Activated CD4-positive, alpha-beta T cell treated with anti-CD3 and anti-CD28 coated beads for 36 hours (primary cell): Measurements from ENCODE around the gene PRR5L. TPM values are rescaled to one million over a fixed set of nuclear protein-coding genes. Genes with fewer than 3 reads are reported as not detected.
"Not testable (repeated sequence)": the region's sequence is repeated elsewhere in the genome, so short reads cannot be mapped to it uniquely, and the experiment has no call there.

ENCODE experiments used
- ATAC-seq: fragments of 200-7000 bp; cut with Tn5 transposase; one replicate; pipeline ENCODE4 v1.10.0; 2021; ENCODE audit warnings: mild to moderate bottlenecking, moderate library complexity
- CTCF ChIA-PET: fragments of 350-600 bp; sonication (Branson Sonifier 250); formaldehyde crosslinking; loops from one replicate; lab custom pipeline; 2021; ENCODE audit warnings: antibody characterized with exemption; lab: Charles Lee
- POLR2A ChIA-PET: fragments of 350-600 bp; sonication (Branson Sonifier 250); formaldehyde crosslinking; loops from one replicate; lab custom pipeline; 2021; ENCODE audit warnings: antibody characterized with exemption, inconsistent platforms; lab: Charles Lee
- DNase-seq: peaks from one replicate; pipeline ENCODE4 v3.0.0-alpha.2; 2020
- H3K27ac Mint-ChIP-seq: one replicate; pipeline ENCODE4 v1.8.0; 2021; ENCODE audit warnings: mixed read lengths
- H3K27me3 Mint-ChIP-seq: one replicate; pipeline ENCODE4 v1.8.0; 2021; ENCODE audit warnings: mixed read lengths
- H3K36me3 Mint-ChIP-seq: one replicate; pipeline ENCODE4 v1.8.0; 2021; ENCODE audit warnings: low read depth, mixed read lengths
- H3K4me1 Mint-ChIP-seq: one replicate; pipeline ENCODE4 v1.8.0; 2021; ENCODE audit warnings: mixed read lengths
- H3K4me3 Mint-ChIP-seq: one replicate; pipeline ENCODE4 v1.8.0; 2021; ENCODE audit warnings: mild to moderate bottlenecking, moderate library complexity, mixed read lengths
- H3K9me3 Mint-ChIP-seq: one replicate; pipeline ENCODE4 v1.8.0; 2021; ENCODE audit warnings: low read depth, mixed read lengths
- intact Hi-C, 2 experiments: fragments of 100-400 bp; cut with DNase I in 1 of 2; cut with micrococcal nuclease in 1 of 2; formaldehyde crosslinking; loops; one replicate each; pipeline versions ENCODE4 v1.14.2 to v1.15.1; 2022 to 2024; cut with DNase I, micrococcal nuclease
- total RNA-seq, 2 experiments: library from RNA; stranded (reverse); gene quantifications; one replicate each; pipeline ENCODE4 v1.2.3, GENCODE V29; 2021

The PRR5L gene
- total RNA-seq, 2 experiments from 2014 or later, result 23.2 to 28.6 TPM

DNA sequence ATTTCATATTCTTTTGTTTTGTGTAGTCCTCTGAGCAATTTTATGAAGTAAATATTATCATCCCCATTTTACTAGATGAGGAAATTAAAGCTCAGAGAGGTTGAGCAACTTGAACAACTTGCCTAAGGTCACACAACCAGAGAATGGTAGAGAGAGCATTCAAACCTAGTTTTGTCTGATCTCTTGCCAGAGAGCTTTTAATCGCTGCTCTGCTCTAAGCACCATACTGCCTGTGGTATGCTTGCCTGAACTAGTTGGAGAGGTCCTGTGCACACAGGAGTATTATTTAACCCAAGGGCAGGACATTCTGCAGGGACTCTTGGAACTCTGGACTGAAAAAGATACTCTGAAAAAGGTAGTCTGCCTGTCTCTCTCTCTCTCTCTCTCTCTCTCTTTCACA is 175.5 kb downstream of the PRR5L start:
- no peaks in the 10 kb centered on the region for H3K4me1 Mint-ChIP-seq
- H3K9me3 Mint-ChIP-seq, result no peaks in the 10 kb centered on the region
- no peak overlapping the region for H3K4me3 Mint-ChIP-seq
- CTCF ChIA-PET, result interaction anchor here (0.6 to 2.4 kb wide), 3 partner anchors 21 to 191 kb away, joined by 3 to 8 read pairs (median 3); no protein-coding TSS in a partner anchor
- ATAC-seq (no peak), DNase-seq (no peak)
- H3K36me3 Mint-ChIP-seq, result peaks cover 1% of the 10 kb centered on the region
- POLR2A ChIA-PET, result no interaction called here
- H3K27me3 Mint-ChIP-seq, result no peaks in the 10 kb centered on the region
- intact Hi-C loops, result no loop called here
- no peak overlapping the region for H3K27ac Mint-ChIP-seq

DNA sequence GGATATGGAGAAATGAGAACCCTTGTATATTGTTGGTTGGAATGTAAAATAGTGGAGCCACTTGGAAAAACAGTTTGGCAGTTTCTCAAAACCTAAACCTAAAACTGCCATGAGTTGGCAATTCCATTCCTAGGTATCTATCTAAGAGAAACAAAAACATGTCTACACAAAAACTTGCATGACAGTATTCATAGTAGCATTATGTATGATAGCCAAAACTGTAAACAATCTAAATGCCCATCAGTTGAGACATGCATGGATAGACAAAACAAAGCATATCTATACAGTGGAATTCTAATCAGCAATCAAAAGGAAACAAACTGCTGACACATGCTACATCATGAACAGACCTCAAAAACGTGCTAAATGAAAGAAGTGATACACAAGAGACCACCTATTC is 179.1 kb downstream of the PRR5L start:
- H3K27ac Mint-ChIP-seq, result no peak overlapping the region
- H3K4me3 Mint-ChIP-seq, result no peak overlapping the region
- DNase-seq (no peak), ATAC-seq (no peak)
- no peaks in the 10 kb centered on the region for H3K27me3 Mint-ChIP-seq
- no peaks in the 10 kb centered on the region for H3K9me3 Mint-ChIP-seq
- CTCF ChIA-PET, result interaction anchor here (0.6 to 5.8 kb wide), 4 partner anchors 19 to 184 kb away, joined by 3 to 121 read pairs (median 4); partner anchors contain the start of gene COMMD9
- H3K36me3 Mint-ChIP-seq, result no peaks in the 10 kb centered on the region
- H3K4me1 Mint-ChIP-seq, result peaks cover 2% of the 10 kb centered on the region
- POLR2A ChIA-PET, result no interaction called here
- intact Hi-C loops, result loop anchor here (5.0 kb wide), 2 partner anchors 98 to 123 kb away; no protein-coding TSS in a partner anchor

DNA sequence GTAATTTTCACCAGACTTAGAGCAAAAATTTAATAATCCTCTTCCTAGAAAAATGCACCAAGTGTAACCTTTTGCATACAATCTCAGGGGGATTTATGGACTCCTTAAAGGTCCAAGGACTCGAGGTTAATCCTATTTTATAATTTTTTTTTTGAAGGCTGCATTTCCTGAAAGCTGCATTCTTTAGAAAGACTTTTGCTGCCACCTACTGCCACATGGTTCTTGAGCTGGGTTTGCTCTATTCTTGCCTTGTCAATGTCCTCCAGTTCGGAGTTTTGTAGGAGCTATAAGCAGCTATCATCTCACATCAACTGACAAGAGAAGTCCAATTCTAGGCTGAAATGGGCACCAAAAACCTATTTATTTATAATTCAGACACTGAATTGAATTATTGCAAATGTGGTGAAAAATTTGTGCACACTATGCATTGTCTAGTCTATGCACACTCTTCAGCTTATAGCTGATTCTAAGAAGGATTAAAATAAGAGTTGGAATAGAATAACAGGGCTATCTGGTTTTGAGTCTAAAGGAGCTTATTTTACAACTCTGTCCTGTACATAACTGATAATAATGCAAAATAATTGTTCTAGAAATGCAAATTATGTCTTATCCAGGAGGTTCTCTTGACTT is 182.7 kb downstream of the PRR5L start:
- DNase-seq, result peak; percentile 54
- no peaks in the 10 kb centered on the region for H3K27me3 Mint-ChIP-seq
- H3K9me3 Mint-ChIP-seq, result no peaks in the 10 kb centered on the region
- H3K36me3 Mint-ChIP-seq, result peaks cover 8% of the 10 kb centered on the region
- CTCF ChIA-PET, result interaction anchor here (0.6 to 5.8 kb wide), 39 partner anchors 8 to 829 kb away, joined by 3 to 121 read pairs (median 5); partner anchors contain the start of gene COMMD9
- H3K4me1 Mint-ChIP-seq, result peaks cover 6% of the 10 kb centered on the region
- intact Hi-C loops, result loop anchor here (1.0 to 5.0 kb wide), 6 partner anchors 102 to 187 kb away; no protein-coding TSS in a partner anchor
- no peak overlapping the region for H3K4me3 Mint-ChIP-seq
- POLR2A ChIA-PET, result no interaction called here
- no peak overlapping the region for H3K27ac Mint-ChIP-seq
- peak; percentile 44 for ATAC-seq

DNA sequence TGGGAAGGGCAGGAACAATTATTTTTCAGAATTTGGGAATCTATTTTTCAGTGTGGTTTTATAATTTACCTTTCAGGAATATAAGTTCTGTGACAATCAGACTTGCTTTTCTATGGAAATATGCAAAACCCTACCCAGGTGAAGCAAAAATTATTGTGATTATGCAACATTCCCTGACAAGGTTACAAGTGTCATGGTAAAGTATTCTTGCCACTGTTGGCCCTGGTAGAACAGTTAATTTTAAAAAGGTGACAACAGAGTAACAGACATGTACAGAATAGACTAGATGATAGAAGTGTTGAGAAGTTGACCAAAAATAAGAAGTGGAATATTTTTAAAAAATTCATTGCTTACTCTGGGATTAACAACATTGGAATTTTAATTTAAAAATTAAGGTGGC is 184.7 kb downstream of the PRR5L start:
- H3K27me3 Mint-ChIP-seq, result no peaks in the 10 kb centered on the region
- DNase-seq, result no peak
- ChIA-PET CTCF (interaction anchor here (0.6 to 5.8 kb wide), 7 partner anchors 8 to 689 kb away, joined by 3 to 121 read pairs (median 4); partner anchors contain the start of gene COMMD9), POLR2A (no interaction called here)
- H3K4me1 Mint-ChIP-seq, result peaks cover 9% of the 10 kb centered on the region
- peaks cover 22% of the 10 kb centered on the region for H3K36me3 Mint-ChIP-seq
- H3K9me3 Mint-ChIP-seq, result no peaks in the 10 kb centered on the region
- intact Hi-C loops, result no loop called here
- H3K27ac Mint-ChIP-seq, result no peak overlapping the region
- no peak for ATAC-seq
- no peak overlapping the region for H3K4me3 Mint-ChIP-seq

DNA sequence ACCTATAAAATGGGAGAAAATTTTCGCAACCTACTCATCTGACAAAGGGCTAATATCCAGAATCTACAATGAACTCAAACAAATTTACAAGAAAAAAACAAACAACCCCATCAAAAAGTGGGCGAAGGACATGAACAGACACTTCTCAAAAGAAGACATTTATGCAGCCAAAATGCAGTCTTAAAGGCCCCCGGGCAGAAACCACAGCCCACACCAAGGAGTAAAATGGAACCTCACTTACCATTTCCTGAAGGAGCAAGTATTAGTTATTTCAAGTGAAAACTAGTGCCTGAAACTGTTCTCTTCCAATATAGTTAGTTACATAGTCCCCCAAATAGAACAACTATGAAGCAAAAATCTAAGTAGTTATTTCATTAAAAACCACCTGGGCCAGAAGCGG is 187.0 kb downstream of the PRR5L start:
- H3K27ac Mint-ChIP-seq, H3K27me3 Mint-ChIP-seq, DNase-seq, H3K9me3 Mint-ChIP-seq, H3K4me3 Mint-ChIP-seq, CTCF ChIA-PET, intact Hi-C loops, ATAC-seq, POLR2A ChIA-PET: not testable (repeated sequence)
- H3K36me3 Mint-ChIP-seq, result peaks cover 30% of the 10 kb centered on the region
- peaks cover 12% of the 10 kb centered on the region for H3K4me1 Mint-ChIP-seq

DNA sequence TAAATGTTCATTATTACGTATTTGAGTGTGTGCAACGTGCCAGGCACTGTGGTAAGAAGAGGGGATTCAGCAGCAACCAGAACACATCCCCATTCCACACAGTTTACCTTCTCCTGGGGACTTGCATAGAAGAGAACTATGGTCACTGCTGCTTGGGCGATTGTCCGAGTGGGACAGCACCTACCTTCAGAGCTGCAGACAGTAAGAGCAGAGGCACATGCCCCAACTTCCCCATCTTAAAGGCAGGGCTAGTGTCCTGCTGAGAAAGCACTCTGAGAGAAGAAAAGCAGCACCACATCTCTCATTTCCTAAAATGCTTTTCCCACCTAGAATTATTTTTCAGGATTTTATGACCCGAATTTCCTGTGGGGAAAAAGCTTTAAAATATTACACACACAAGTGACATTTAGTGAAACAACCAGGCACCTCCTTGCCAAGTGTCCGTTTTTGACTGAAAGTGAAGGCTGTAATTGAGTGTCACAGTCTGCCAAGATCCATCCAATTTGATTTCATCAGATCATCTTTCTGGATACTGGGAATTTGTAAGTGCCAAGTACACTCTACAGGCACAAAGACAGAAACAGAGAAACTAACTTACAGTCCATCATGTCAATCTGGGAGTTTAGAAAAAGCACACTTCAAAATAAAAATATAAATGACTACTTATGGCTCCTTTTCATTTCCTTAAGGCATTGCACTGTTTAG is 189.4 kb downstream of the PRR5L start:
- H3K9me3 Mint-ChIP-seq, result no peaks in the 10 kb centered on the region
- H3K36me3 Mint-ChIP-seq, result peaks cover 46% of the 10 kb centered on the region
- no peaks in the 10 kb centered on the region for H3K27me3 Mint-ChIP-seq
- ChIA-PET POLR2A (interaction anchor here (0.6 kb wide), 1 partner anchor 108 kb away, joined by 3 read pairs; no protein-coding TSS in a partner anchor), CTCF (interaction anchor here (1.1 to 1.4 kb wide), 2 partner anchors 8 to 138 kb away, joined by 3 to 4 read pairs; no protein-coding TSS in a partner anchor)
- no peak for ATAC-seq
- DNase-seq, result no peak
- no peak overlapping the region for H3K4me3 Mint-ChIP-seq
- H3K27ac Mint-ChIP-seq, result no peak overlapping the region
- intact Hi-C loops, result no loop called here
- H3K4me1 Mint-ChIP-seq, result peaks cover 20% of the 10 kb centered on the region

DNA sequence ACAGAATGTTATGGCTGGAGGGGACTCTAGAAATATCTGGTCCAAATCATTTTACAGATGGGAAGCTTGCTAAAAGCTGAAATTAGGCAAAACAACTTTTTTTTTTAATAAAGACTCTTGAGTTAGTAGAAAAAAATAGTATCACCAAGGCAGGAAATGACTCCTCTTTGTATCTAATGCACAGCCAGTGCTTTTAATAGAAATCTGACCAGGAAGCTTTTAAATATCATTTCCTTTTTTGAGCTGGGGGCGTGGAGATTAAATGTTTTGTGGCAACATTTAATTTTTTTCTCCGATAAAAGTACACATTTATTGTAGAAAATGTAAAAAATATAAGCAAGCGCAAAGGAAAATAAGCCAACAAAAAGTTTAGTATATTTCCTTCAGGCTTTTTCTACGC is 191.5 kb downstream of the PRR5L start:
- no peak for DNase-seq
- H3K27ac Mint-ChIP-seq, result peak overlapping the region; percentile 49
- H3K9me3 Mint-ChIP-seq, result no peaks in the 10 kb centered on the region
- ChIA-PET CTCF (interaction anchor here (0.6 to 3.1 kb wide), 9 partner anchors 9 to 359 kb away, joined by 3 to 21 read pairs (median 3); no protein-coding TSS in a partner anchor), POLR2A (no interaction called here)
- H3K27me3 Mint-ChIP-seq, result no peaks in the 10 kb centered on the region
- no peak overlapping the region for H3K4me3 Mint-ChIP-seq
- intact Hi-C loops, result no loop called here
- H3K36me3 Mint-ChIP-seq, result peaks cover 59% of the 10 kb centered on the region
- ATAC-seq, result no peak
- H3K4me1 Mint-ChIP-seq, result peaks cover 30% of the 10 kb centered on the region

DNA sequence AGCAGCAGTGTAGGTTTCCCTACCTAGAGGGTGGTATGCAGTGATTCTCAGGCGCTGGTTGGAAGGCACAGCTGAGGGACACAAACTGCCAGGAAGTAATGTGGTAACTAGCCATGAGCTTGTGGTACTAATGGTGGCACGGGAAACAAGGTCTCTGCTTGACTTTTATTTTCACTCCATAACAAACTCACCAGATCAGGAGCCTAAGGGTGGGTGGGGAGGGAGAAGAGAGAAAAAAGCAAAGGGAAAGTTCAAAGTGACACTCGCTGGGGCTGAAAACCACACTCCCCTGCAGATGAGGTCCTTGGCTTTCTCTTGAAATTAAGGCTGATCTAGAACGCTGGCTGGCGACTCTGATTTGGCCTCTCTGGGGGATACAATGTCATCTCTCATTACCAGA is 192.0 kb downstream of the PRR5L start:
- POLR2A ChIA-PET, result interaction anchor here (0.7 kb wide), 1 partner anchor 125 kb away, joined by 3 read pairs; no protein-coding TSS in a partner anchor
- Mint-ChIP-seq H3K4me1 (peaks cover 30% of the 10 kb centered on the region), H3K27ac (peak overlapping the region; percentile 49), H3K9me3 (no peaks in the 10 kb centered on the region), H3K36me3 (peaks cover 62% of the 10 kb centered on the region), H3K4me3 (no peak overlapping the region), H3K27me3 (no peaks in the 10 kb centered on the region)
- CTCF ChIA-PET, result interaction anchor here (0.7 to 3.1 kb wide), 9 partner anchors 9 to 229 kb away, joined by 3 to 21 read pairs (median 4); no protein-coding TSS in a partner anchor
- intact Hi-C loops, result no loop called here
- no peak for ATAC-seq
- no peak for DNase-seq

DNA sequence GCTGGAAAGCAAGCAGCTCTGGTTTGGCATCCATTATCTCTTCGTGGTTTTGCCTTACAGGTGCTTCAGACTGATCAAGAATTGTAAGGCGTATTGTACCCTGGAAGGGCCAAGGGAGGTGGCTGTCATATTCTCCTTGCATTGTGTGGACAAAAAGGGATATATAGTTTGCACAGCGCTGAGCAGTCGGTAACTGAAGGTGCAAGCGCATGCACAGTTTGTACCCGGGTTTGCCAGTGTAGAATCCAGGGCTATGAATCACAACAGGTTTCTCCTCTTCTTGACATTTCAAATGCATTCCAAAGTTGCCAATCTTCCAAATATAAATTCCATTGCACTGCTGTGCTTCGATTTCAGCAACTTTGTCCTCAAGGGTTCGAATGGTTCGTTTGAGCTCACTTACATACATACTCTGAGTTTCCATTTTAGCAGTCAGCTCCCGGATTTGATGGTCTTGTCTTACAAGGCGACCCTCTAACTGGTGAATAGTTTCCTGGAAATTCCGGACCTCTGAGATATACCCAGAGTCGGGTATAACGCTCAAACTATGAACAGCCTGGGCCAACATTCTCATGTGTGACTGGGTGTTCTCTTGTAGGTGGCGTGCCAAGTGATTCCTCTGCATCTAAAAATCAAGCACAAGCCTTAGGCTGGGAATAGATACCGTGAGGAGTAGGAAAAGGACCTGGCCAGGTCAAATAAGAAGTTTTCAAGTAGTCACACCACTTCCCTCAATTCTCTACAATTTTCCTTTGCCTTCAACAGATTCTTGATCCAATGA is 194.1 kb downstream of the PRR5L start:
- ATAC-seq, result no peak
- ChIA-PET POLR2A (no interaction called here), CTCF (interaction anchor here (1.0 to 6.1 kb wide), 4 partner anchors 11 to 199 kb away, joined by 4 to 144 read pairs (median 34); partner anchors contain the start of genes COMMD9 and PRR5L)
- DNase-seq, result no peak
- Mint-ChIP-seq H3K36me3 (peaks cover 50% of the 10 kb centered on the region), H3K4me1 (peaks cover 26% of the 10 kb centered on the region), H3K9me3 (no peaks in the 10 kb centered on the region), H3K27me3 (no peaks in the 10 kb centered on the region), H3K27ac (no peak overlapping the region), H3K4me3 (no peak overlapping the region)
- intact Hi-C loops, result loop anchor here in 1 of 2 experiments (5.0 kb wide), 3 partner anchors 113 to 873 kb away; partner anchors contain the start of gene FJX1

DNA sequence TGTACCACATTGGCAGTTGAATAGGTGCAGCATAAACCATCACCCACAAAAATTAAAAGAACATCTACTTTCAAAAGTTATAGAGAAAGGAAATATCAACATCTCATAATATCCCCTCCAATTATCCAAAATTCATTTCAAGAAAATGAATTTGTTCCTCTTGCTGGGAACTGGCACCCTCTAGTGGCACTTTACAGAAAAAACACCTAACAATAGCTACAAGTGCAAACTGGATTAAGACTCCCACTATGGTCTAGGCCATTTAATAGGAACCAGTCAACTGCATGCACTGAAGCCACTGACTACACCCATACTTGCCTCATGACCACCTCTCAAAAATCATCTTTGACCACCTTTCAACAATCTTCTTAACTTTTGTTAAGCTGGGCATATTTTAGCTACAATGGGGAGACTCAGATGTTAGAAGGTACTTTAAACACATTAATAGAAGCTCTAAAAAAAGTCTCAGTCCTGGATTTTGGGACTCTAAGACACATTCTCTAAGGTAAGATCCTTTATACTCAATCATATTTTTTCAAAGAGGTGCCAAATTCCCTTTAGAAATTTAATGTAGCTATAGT is 196.7 kb downstream of the PRR5L start:
- intact Hi-C loops, result loop anchor here (1.0 to 5.0 kb wide), 7 partner anchors 12 to 876 kb away; partner anchors contain the start of gene FJX1 (in 1 of the 2)
- peaks cover 23% of the 10 kb centered on the region for H3K4me1 Mint-ChIP-seq
- H3K27ac Mint-ChIP-seq, result peak overlapping the region; percentile 24
- no peak overlapping the region for H3K4me3 Mint-ChIP-seq
- ChIA-PET POLR2A (interaction anchor here (0.6 to 1.0 kb wide), 4 partner anchors 69 to 210 kb away, joined by 3 to 4 read pairs (median 4); no protein-coding TSS in a partner anchor), CTCF (interaction anchor here (0.6 to 6.1 kb wide), 58 partner anchors 8 to 877 kb away, joined by 3 to 144 read pairs (median 4); partner anchors contain the start of genes COMMD9, PRR5L and TRAF6)
- H3K36me3 Mint-ChIP-seq, result peaks cover 43% of the 10 kb centered on the region
- no peaks in the 10 kb centered on the region for H3K9me3 Mint-ChIP-seq
- H3K27me3 Mint-ChIP-seq, result no peaks in the 10 kb centered on the region
- peak; percentile 41 for DNase-seq
- peak; percentile 74 for ATAC-seq
